Gastroesophageal sphincter (tissue), 4 donors: Measurements from ENCODE around the gene ITPKB. TPM values are rescaled to one million over a fixed set of nuclear protein-coding genes. Genes with fewer than 3 reads are reported as not detected.

Experiments
- ATAC-seq: fragments of 150-250 bp; one replicate; pipeline ENCODE4 v1.9.1; 2016; ENCODE audit warnings: mild to moderate bottlenecking, moderate library complexity
- H3K27ac ChIP-seq, 4 donors: fragments of 200-600 bp; sonication (generic) in 3 of 4; 1 replicate in 3 of 4; 2 replicates in 1 of 4; pipeline ENCODE4 v1.5.1; 2016 to 2019
- H3K27me3 ChIP-seq: fragments of 200-600 bp; sonication (generic); one replicate; pipeline ENCODE4 v1.5.1; 2019
- H3K36me3 ChIP-seq, 2 donors: fragments of 200-600 bp; sonication (generic); one replicate each; pipeline ENCODE4 v1.5.1; 2019; ENCODE audit warnings: control low read depth in 1 of 2
- H3K4me1 ChIP-seq, 3 donors: fragments of 200-600 bp; sonication (generic); 1 replicate in 2 of 3; 2 replicates in 1 of 3; pipeline ENCODE4 v1.5.1; 2016 to 2019; ENCODE audit warnings: control low read depth in 2 of 3
- H3K4me3 ChIP-seq, 2 donors: fragments of 200-600 bp; sonication (generic); one replicate each; pipeline ENCODE4 v1.5.1; 2019; ENCODE audit warnings: mild to moderate bottlenecking in 1 of 2, moderate library complexity in 1 of 2
- H3K9me3 ChIP-seq, 3 donors: fragments of 200-600 bp; sonication (generic); one replicate each; pipeline ENCODE4 v1.5.1; 2017 to 2019; ENCODE audit warnings: control low read depth in 2 of 3
- EP300 ChIP-seq: sonication (generic); formaldehyde crosslinking; IDR thresholded peaks from one replicate; pipeline ENCODE4 v1.6.1; 2017; ENCODE audit warnings: antibody characterized with exemption, mild to moderate bottlenecking
- POLR2A ChIP-seq, 2 donors: fragments of 450-650 bp; IDR thresholded peaks; one replicate each; pipeline ENCODE4 v1.6.1; 2017; ENCODE audit warnings: antibody characterized with exemption in 2 of 2, mild to moderate bottlenecking in 2 of 2, moderate library complexity in 1 of 2
- POLR2AphosphoS5 ChIP-seq: sonication (generic); formaldehyde crosslinking; IDR thresholded peaks from one replicate; pipeline ENCODE4 v1.6.1; 2017; ENCODE audit warnings: antibody characterized with exemption
- WGBS, 2 donors: methylation state at CpG; one replicate each; pipeline ENCODE4 v1.1.5; 2018; ENCODE audit warnings: low coverage in 1 of 2; 5-methylcytosine and 5-hydroxymethylcytosine counted together
- total RNA-seq, 4 donors: library from RNA; depleted of rRNA; stranded (reverse); fragments of >200 nt; gene quantifications; one replicate each; pipeline ENCODE4 v1.1.0, GENCODE V29; 2016
- TF ChIP-seq, protein P1 (sequence below), 4 experiments: fragments of 200-600 bp in 2 of 4; fragments of 450-650 bp in 2 of 4; sonication (generic) in 1 of 4; IDR thresholded peaks; one replicate each; pipeline ENCODE4 v1.5.1; 2017 to 2019; ENCODE audit warnings: antibody characterized with exemption in 4 of 4, mild to moderate bottlenecking in 2 of 4, moderate library complexity in 2 of 4

The ITPKB gene
- total RNA-seq, 4 donors from 2014 or later: 75.0 to 184 (median 94.2) TPM

DNA sequence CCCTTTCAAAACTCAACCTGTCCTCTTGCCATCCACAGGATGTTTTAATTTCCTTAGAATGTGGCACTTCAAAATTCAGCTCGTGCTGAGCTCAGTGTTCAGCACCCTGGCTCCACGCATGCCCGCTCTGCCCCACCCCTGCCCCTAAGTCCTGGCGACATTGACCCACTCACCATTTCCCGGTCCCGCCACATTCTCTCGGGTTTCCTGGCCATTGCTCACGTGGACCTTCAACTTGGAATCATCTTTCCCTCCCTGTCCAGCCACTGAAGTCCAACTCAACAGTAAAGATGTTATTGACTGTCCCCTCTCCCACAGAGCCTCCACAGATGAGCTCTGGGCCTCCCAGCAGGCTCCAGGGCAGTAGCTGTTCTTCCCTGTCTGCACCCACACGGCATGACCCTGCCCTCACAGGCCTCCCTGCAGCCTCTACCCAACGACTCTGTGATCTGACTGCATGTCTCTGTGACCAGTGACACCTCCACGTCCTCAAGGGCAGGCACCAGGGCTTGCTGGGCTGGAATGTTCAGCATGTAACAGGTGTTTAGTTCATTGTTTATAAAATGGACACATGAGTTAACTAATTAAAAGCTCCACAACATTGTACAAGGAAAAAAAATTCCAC, 53.8 kb downstream of the ITPKB start:
- peaks cover 0 to 79% (median 25%) of the 10 kb centered on the region in 3 donors for H3K4me1 ChIP-seq
- no peak overlapping the region for H3K4me3 ChIP-seq
- TF ChIP-seq POLR2A (IDR thresholded peaks at IDR 0.05) (no peak), EP300 (no peak), POLR2AphosphoS5 (no peak)
- TF ChIP-seq, protein P1, sequence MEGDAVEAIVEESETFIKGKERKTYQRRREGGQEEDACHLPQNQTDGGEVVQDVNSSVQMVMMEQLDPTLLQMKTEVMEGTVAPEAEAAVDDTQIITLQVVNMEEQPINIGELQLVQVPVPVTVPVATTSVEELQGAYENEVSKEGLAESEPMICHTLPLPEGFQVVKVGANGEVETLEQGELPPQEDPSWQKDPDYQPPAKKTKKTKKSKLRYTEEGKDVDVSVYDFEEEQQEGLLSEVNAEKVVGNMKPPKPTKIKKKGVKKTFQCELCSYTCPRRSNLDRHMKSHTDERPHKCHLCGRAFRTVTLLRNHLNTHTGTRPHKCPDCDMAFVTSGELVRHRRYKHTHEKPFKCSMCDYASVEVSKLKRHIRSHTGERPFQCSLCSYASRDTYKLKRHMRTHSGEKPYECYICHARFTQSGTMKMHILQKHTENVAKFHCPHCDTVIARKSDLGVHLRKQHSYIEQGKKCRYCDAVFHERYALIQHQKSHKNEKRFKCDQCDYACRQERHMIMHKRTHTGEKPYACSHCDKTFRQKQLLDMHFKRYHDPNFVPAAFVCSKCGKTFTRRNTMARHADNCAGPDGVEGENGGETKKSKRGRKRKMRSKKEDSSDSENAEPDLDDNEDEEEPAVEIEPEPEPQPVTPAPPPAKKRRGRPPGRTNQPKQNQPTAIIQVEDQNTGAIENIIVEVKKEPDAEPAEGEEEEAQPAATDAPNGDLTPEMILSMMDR (IDR thresholded peaks at IDR 0.05): no peak
- no peaks in the 10 kb centered on the region for H3K9me3 ChIP-seq
- H3K36me3 ChIP-seq: no peaks in the 10 kb centered on the region
- H3K27ac ChIP-seq: peak overlapping the region in 2 of 4 donors; percentile 36 to 89
- WGBS, 2 donors: 32% methylated on average over 3 of the region's 11 CpGs; no CpG with 5 or more reads in 1 of the 2 donors
- ATAC-seq: no peak
- H3K27me3 ChIP-seq: no peaks in the 10 kb centered on the region

DNA sequence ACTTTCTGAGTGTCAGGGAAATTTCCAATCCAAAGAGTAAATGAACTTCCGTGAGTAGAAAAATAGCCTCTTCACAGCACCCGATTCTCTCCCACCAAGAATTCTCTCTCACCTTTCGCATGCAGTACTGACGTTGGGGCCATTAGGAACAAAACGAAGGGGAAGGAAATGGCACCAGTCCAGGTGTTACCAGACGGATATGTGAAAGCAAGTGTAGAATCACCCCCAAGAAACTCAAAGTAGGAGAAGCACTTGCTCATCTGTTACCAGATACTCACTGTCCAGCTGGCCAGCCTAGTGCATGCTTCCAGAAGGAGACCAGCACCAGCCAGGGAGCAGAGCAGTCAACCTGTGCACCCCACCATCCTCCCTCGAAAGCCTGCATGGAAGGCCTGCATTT, 55.1 kb downstream of the ITPKB start:
- TF ChIP-seq EP300 (no peak), POLR2AphosphoS5 (no peak), POLR2A (IDR thresholded peaks at IDR 0.05) (no peak)
- TF ChIP-seq, protein P1 (IDR thresholded peaks at IDR 0.05): no peak
- peak overlapping the region in 1 of 4 donors; percentile 89 for H3K27ac ChIP-seq
- H3K27me3 ChIP-seq: no peaks in the 10 kb centered on the region
- H3K4me1 ChIP-seq: peaks cover 0 to 73% (median 18%) of the 10 kb centered on the region in 3 donors
- no peak overlapping the region for H3K4me3 ChIP-seq
- ATAC-seq: no peak
- no peaks in the 10 kb centered on the region for H3K36me3 ChIP-seq
- H3K9me3 ChIP-seq: no peaks in the 10 kb centered on the region
- 62 to 75% methylated on average over 6 of the region's 7 CpGs for WGBS, 2 donors

DNA sequence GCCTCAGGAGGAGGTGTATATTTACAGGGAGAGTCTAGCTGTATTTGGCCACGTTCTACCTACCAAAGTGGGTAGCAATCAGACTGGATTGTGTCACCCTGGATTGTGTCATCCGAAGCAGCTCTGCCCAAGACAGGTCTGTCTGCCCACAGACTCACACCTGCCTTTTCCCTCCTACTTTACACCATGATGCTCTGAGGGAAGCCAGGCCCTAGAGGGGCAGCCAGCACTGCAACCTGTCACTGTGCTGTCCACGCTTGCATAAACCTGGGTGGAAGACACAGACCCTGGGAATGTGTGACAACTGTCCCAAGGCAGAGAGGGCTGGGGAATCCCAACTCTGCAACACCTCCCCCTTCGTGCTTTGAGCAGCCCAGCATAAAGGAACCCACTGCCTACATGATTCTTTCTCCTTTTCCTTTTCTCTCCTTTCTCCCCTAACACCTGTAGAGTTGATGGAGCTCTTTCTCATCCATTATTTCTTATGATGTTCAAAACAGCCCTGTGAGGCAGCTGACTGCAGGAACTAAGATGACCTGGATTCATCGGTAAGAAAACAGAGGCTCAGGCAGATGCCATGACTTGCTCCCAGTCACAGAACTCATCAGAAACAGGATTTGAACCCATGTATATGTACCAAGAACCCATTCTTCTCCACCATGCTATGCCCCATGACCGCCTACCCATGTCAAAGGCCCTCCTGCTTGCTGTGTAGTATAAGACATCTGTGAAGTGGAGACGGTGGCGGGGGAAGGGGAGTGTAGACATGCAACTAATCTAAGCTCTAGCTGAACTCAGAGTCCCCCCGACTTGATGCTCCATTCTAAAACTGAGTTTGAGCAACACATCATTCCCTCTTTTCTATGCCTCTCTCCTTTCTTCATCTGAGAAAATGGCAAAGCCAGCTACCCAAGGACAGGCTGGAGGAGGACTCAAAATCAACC, 55.9 kb downstream of the ITPKB start:
- H3K27me3 ChIP-seq: no peaks in the 10 kb centered on the region
- H3K4me1 ChIP-seq: peaks cover 0 to 70% (median 21%) of the 10 kb centered on the region in 3 donors
- 60 to 90% methylated on average over 3 to 7 of the region's 9 CpGs for WGBS, 2 donors
- TF ChIP-seq EP300 (no peak), POLR2AphosphoS5 (no peak), POLR2A (IDR thresholded peaks at IDR 0.05) (no peak)
- TF ChIP-seq, protein P1 (IDR thresholded peaks at IDR 0.05): no peak
- H3K36me3 ChIP-seq: no peaks in the 10 kb centered on the region
- H3K4me3 ChIP-seq: no peak overlapping the region
- peak overlapping the region in 1 of 4 donors; percentile 89 for H3K27ac ChIP-seq
- no peaks in the 10 kb centered on the region for H3K9me3 ChIP-seq
- no peak for ATAC-seq

DNA sequence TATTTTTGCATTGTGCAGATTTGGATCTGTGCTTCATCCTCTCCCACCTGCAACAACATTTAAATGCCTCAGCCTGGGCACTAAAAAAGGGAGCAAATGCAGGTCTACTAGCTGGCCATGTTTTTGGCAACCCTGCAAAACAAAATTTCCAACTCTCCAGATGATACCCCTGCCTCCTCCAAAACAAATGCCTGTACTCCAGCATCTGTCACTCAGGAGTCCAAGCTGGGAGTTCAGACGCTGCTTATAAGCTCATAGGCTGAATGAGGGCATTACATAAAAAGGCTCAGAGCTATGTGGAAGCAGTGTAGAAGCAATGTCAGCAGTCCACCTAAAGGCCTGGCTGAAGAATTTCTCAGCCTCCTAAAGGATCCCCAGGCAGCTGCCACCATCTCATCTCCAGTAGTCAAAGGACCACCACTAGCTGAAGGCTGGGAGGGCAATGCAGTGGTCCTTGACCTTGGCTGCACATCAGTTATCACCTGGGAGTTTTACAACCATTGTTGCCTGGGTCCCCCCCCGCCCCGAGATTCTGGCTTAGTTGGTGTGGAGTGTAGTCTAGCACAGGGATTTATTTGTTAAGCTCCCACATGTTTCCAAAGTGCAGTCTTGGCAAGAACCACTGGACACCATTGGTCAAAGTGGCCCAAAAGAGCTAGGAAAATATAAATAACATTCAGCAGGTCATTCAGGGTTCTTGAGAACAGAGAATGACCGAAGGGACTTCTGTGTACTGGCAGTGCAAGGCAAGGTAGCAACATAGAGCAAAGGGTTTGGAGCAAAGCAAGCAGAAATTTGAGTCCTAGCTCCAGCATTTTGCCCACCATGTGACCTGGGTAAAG, 57.2 kb downstream of the ITPKB start:
- H3K4me1 ChIP-seq: peaks cover 0 to 70% (median 24%) of the 10 kb centered on the region in 3 donors
- TF ChIP-seq POLR2AphosphoS5 (peak; percentile 50), POLR2A (IDR thresholded peaks at IDR 0.05) (no peak), EP300 (no peak)
- TF ChIP-seq, protein P1 (IDR thresholded peaks at IDR 0.05): no peak

More for the DNA sequence above, 57.2 kb downstream of the ITPKB start:
- H3K27me3 ChIP-seq: no peaks in the 10 kb centered on the region
- H3K4me3 ChIP-seq: no peak overlapping the region
- WGBS, 2 donors: 29 to 54% methylated on average over 1 to 2 of the region's 4 CpGs
- no peaks in the 10 kb centered on the region for H3K36me3 ChIP-seq
- no peak for ATAC-seq
- peak overlapping the region in 2 of 4 donors; percentile 14 to 89 for H3K27ac ChIP-seq
- H3K9me3 ChIP-seq: no peaks in the 10 kb centered on the region
